GM19043 (cell line): ENCODE results near the gene CNPPD1.

Source experiments
- ATAC-seq: cut with Tn5 transposase; IDR thresholded peaks from one replicate; pipeline ENCODE4 v1.9.1; 2021; ENCODE audit warnings: low read depth; ENCODE audit not compliant: unreplicated experiment

Gene CNPPD1

DNA sequence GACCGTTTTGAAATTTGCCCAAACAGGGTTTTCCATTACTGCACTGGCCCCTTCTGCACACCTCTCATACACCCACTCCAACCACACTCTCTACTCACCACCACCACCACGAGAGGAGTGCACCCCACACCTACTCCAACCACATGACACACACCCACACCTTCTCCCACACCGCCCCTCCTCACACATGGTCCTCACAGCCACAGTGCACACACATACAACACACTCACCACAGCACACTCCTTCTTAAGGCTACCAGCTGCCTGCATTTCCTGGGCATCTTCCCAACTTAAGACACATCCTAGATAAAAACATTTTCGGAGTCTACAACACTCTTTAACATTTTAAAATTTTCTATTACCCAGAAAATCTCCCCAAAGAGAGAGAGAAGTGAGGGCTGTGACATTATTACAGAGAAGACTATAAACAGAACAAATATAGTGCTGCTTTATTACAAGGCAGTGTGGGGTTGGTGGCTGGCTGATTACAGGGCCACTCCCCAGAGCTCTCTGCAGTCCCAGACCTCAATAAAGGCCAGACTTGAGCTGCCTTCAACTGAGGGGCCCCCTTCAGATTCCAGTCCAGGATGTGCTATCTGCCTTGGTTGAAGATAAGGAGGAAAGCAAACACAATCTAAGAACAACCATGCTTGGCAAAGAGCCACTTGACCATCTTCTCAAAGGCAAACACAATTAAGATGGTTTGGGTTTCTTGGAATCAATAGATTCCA is 52.2 kb downstream of the CNPPD1 start:
- ATAC-seq = no peak

GRCh38 chr2:219123356-219124135 is 53.2 kb downstream of the CNPPD1 start:
- no peak for ATAC-seq

DNA sequence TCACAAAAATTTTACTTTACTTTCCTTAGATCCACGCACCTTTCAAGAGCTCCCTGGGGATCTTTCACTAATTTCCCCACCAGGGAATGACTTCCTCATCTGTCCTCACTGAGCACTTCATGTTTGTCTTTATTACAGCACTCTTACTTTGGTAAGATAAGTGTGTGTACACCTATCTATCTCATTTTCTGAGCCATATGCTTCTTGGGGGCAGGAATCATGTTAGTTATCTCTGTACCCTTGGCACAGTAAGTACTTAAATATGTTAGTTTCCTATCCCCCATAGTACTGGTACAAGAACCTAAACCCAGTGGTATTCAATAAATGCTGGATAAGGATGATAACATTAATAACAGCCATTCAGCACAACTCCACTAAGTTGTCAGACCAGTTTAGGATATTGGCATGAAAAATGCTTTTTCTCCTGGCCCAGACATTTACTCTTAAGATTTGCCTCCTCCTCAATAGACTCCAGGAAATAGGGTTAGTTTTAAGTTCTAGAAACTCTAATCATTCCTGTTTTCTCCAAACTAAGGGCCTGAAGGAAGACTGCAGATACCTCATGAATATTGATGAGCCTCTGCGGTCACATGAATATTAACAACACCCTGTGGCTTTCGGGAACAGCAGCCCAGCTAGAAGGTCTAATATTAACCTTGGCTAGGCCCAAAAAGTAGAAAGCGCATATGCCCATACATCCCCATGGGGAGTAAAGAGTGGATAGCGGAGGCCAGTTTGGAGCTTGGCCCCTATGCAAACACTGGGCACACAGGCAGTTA is 54.3 kb downstream of the CNPPD1 start:
- ATAC-seq = no peak
